Astrocyte (in vitro differentiated cells and primary cell): ENCODE results near the gene SPRR4. TPM values are rescaled to one million over a fixed set of nuclear protein-coding genes. Genes with fewer than 3 reads are reported as not detected.

Experiments
- DNase-seq: peaks from one replicate; pipeline ENCODE4 v3.0.0-alpha.2; 2010; ENCODE audit warnings: low read depth
- FAIRE-seq: peaks from 2 replicates; lab custom pipeline; 2011; peaks lifted over from hg19 to GRCh38; lab: Jason Lieb, UNC
- H2AFZ ChIP-seq: 2 replicates; pipeline ENCODE4 v1.6.0; 2012; ENCODE audit warnings: low read depth, low read length, inconsistent platforms
- H3K27ac ChIP-seq: 2 replicates; pipeline ENCODE4 v1.5.1; 2011; ENCODE audit warnings: low read depth, low read length, inconsistent platforms
- H3K27me3 ChIP-seq: 2 replicates; pipeline ENCODE4 v1.6.0; 2011; ENCODE audit warnings: low read length, inconsistent platforms; ENCODE audit not compliant: insufficient read depth
- H3K36me3 ChIP-seq: 2 replicates; pipeline ENCODE4 v1.5.1; 2011; ENCODE audit warnings: low read length, inconsistent platforms; ENCODE audit not compliant: insufficient read depth
- H3K4me1 ChIP-seq: 2 replicates; pipeline ENCODE4 v1.5.1; 2011; ENCODE audit warnings: low read length, inconsistent platforms; ENCODE audit not compliant: insufficient read depth
- H3K4me2 ChIP-seq: 2 replicates; pipeline ENCODE4 v1.6.0; 2012; ENCODE audit warnings: low read length, inconsistent platforms
- H3K4me3 ChIP-seq: 2 replicates; pipeline ENCODE4 v1.5.1; 2011; ENCODE audit warnings: low read depth, mild to moderate bottlenecking, low read length, inconsistent platforms; ENCODE audit not compliant: insufficient read depth
- H3K79me2 ChIP-seq: 2 replicates; pipeline ENCODE4 v1.6.0; 2012; ENCODE audit warnings: mild to moderate bottlenecking, low read length, inconsistent platforms; ENCODE audit not compliant: insufficient read depth
- H3K9ac ChIP-seq: 2 replicates; pipeline ENCODE4 v1.6.0; 2012; ENCODE audit warnings: mild to moderate bottlenecking, low read length, inconsistent platforms
- H3K9me3 ChIP-seq: 2 replicates; pipeline ENCODE4 v1.5.1; 2012; ENCODE audit warnings: low read depth, mild to moderate bottlenecking, low read length, inconsistent platforms; ENCODE audit not compliant: insufficient read depth
- H4K20me1 ChIP-seq: 2 replicates; pipeline ENCODE4 v1.6.0; 2012; ENCODE audit warnings: low read length, inconsistent platforms; ENCODE audit not compliant: insufficient read depth
- H3K27ac Mint-ChIP-seq: one replicate; pipeline ENCODE4 v1.8.0; 2021; ENCODE audit warnings: mild to moderate bottlenecking, mixed read lengths; ENCODE audit not compliant: unreplicated experiment
- H3K27me3 Mint-ChIP-seq: one replicate; pipeline ENCODE4 v1.8.0; 2021; ENCODE audit warnings: low read depth, mixed read lengths; ENCODE audit not compliant: unreplicated experiment
- H3K36me3 Mint-ChIP-seq: one replicate; pipeline ENCODE4 v1.8.0; 2021; ENCODE audit warnings: low read depth, mixed read lengths; ENCODE audit not compliant: unreplicated experiment
- H3K4me1 Mint-ChIP-seq: one replicate; pipeline ENCODE4 v1.8.0; 2021; ENCODE audit warnings: low read depth, mixed read lengths; ENCODE audit not compliant: unreplicated experiment
- H3K4me3 Mint-ChIP-seq: one replicate; pipeline ENCODE4 v1.8.0; 2021; ENCODE audit warnings: mild to moderate bottlenecking, moderate library complexity, mixed read lengths; ENCODE audit not compliant: unreplicated experiment
- H3K9me3 Mint-ChIP-seq: one replicate; pipeline ENCODE4 v1.8.0; 2021; ENCODE audit warnings: mild to moderate bottlenecking, mixed read lengths; ENCODE audit not compliant: unreplicated experiment
- EZH2 ChIP-seq: IDR thresholded peaks from 2 replicates; pipeline ENCODE4 v1.6.1; 2012; ENCODE audit warnings: mild to moderate bottlenecking, low read length, inconsistent platforms; ENCODE audit not compliant: insufficient read depth
- total RNA-seq: library from RNA; stranded (reverse); gene quantifications from 2 replicates; pipeline ENCODE4 v1.2.1, GENCODE V29; 2021
- TF ChIP-seq, protein P1 (sequence below): IDR thresholded peaks from 2 replicates; pipeline ENCODE4 v1.5.1; 2011; ENCODE audit warnings: low read depth, mild to moderate bottlenecking, inconsistent platforms, low read length, moderate library complexity; ENCODE audit not compliant: insufficient read depth

Gene SPRR4
- total RNA-seq, 1 donor from 2014 or later = not detected

DNA sequence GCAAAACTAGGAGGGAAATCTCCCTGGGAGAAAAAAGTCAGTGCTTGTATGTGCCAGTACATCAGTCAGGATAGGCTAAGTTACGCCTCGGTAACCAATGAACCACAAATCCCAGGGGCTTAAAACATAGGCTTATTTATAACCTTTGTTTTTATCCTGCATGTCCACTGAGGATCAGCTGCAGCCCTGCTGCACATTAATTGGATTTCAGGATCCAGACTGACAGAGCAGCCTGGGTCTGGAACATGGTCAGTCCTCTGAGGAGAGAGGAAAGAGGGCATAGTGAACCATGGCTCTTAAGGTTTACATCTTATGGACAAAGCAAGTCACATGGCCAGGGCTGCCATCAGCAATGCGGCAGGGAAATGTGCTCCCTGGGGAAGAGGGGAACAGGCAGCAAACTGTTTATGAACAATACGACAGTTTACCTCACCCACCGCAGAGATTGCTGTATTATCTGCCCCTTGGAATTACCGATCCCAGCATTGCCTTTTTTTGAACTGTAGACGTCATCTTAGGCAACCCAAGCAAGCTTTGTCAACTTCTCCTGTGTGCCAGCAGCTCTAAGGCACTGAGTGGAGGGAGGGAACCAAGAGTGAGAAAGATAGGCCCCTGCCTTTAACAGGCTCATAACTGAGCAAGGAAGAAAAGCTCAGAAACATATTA is 9.1 kb upstream of the SPRR4 start:
- H3K27me3 Mint-ChIP-seq = peaks cover 23% of the 10 kb centered on the region
- no peak for TF ChIP-seq EZH2
- TF ChIP-seq, protein P1, sequence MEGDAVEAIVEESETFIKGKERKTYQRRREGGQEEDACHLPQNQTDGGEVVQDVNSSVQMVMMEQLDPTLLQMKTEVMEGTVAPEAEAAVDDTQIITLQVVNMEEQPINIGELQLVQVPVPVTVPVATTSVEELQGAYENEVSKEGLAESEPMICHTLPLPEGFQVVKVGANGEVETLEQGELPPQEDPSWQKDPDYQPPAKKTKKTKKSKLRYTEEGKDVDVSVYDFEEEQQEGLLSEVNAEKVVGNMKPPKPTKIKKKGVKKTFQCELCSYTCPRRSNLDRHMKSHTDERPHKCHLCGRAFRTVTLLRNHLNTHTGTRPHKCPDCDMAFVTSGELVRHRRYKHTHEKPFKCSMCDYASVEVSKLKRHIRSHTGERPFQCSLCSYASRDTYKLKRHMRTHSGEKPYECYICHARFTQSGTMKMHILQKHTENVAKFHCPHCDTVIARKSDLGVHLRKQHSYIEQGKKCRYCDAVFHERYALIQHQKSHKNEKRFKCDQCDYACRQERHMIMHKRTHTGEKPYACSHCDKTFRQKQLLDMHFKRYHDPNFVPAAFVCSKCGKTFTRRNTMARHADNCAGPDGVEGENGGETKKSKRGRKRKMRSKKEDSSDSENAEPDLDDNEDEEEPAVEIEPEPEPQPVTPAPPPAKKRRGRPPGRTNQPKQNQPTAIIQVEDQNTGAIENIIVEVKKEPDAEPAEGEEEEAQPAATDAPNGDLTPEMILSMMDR = no peak
- no peak for FAIRE-seq

DNA sequence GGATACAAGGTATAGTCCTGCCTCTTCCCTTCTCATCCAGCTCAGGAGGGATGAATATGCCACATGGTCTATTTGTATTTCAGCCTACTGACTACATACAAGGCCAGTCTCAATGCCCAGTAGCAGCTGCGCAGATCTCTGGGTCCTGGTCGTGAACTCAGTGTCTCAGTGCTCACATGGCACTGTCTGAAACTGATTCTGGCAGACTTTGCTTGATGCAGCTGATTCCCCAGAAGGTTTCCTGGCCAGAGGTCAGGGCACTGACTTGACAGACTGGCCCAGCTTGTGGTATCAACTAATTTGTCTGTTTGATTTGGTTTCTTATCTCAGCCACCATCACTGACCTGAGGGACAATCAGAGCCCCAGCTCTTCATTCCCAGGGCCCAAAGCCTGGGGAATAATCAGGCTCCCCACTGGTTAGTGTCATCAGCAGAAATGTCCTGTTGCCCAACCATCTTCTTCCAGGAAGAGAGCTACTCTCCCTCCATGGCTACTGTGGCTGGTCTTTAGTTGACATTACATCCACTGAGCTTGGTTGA is 7.5 kb upstream of the SPRR4 start:
- no peak overlapping the region for H3K4me3 ChIP-seq
- H3K79me2 ChIP-seq = no peaks in the 10 kb centered on the region
- H3K9ac ChIP-seq = no peak overlapping the region
- no peak overlapping the region for H2AFZ ChIP-seq
- Mint-ChIP-seq H3K4me3 (no peak overlapping the region), H3K27me3 (peaks cover 23% of the 10 kb centered on the region), H3K36me3 (no peaks in the 10 kb centered on the region), H3K4me1 (peaks cover 2% of the 10 kb centered on the region), H3K9me3 (no peaks in the 10 kb centered on the region), H3K27ac (no peak overlapping the region)
- H3K9me3 ChIP-seq = no peaks in the 10 kb centered on the region
- no peak overlapping the region for H3K27ac ChIP-seq
- no peak overlapping the region for H3K4me2 ChIP-seq
- H3K4me1 ChIP-seq = no peaks in the 10 kb centered on the region
- H4K20me1 ChIP-seq = no peaks in the 10 kb centered on the region
- no peaks in the 10 kb centered on the region for H3K36me3 ChIP-seq
- no peaks in the 10 kb centered on the region for H3K27me3 ChIP-seq
- FAIRE-seq (no peak), DNase-seq (no peak)
- TF ChIP-seq, protein P1 = no peak
- TF ChIP-seq EZH2 = no peak

More for the DNA sequence above, 9.1 kb upstream of the SPRR4 start:
- Histone ChIP-seq H3K27me3 (no peaks in the 10 kb centered on the region), H3K4me1 (no peaks in the 10 kb centered on the region), H3K79me2 (no peaks in the 10 kb centered on the region), H3K4me2 (no peak overlapping the region), H3K9me3 (no peaks in the 10 kb centered on the region), H3K9ac (no peak overlapping the region), H2AFZ (no peak overlapping the region), H3K4me3 (no peak overlapping the region), H3K27ac (no peak overlapping the region), H3K36me3 (no peaks in the 10 kb centered on the region), H4K20me1 (no peaks in the 10 kb centered on the region)
- Mint-ChIP-seq H3K36me3 (no peaks in the 10 kb centered on the region), H3K27ac (no peak overlapping the region), H3K9me3 (no peaks in the 10 kb centered on the region), H3K4me3 (no peak overlapping the region), H3K4me1 (peaks cover 2% of the 10 kb centered on the region)
- DNase-seq = no peak

DNA sequence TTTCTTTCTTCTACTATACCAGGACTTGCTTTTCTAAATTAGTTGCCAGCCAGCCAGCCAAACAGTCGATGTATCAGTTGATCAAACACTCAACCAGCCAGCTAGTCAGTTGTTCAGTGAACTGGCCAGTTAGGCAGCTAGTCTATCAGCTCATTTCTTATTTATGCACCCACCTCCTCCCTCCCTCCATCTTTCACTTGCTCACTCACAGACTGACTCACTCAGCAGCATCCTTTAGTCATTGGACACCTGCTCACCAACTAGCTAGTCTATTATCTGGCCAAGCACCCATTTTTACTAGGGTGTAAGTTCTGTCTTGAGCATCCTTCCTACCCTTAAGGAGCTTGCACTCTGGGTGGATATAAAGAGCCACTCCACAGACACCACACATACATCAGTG is 5.9 kb upstream of the SPRR4 start:
- Mint-ChIP-seq H3K36me3 (no peaks in the 10 kb centered on the region), H3K27me3 (peaks cover 22% of the 10 kb centered on the region), H3K27ac (no peak overlapping the region), H3K4me3 (no peak overlapping the region), H3K9me3 (no peaks in the 10 kb centered on the region), H3K4me1 (peaks cover 2% of the 10 kb centered on the region)
- Histone ChIP-seq H2AFZ (no peak overlapping the region), H4K20me1 (no peaks in the 10 kb centered on the region), H3K4me1 (no peaks in the 10 kb centered on the region), H3K27ac (no peak overlapping the region), H3K4me3 (no peak overlapping the region), H3K4me2 (no peak overlapping the region), H3K9me3 (no peaks in the 10 kb centered on the region), H3K9ac (no peak overlapping the region), H3K36me3 (no peaks in the 10 kb centered on the region), H3K79me2 (no peaks in the 10 kb centered on the region), H3K27me3 (no peaks in the 10 kb centered on the region)
- FAIRE-seq (no peak), DNase-seq (no peak)
- TF ChIP-seq EZH2 = no peak
- TF ChIP-seq, protein P1 = no peak
